GM21717 (cell line): ENCODE measurements around the gene ATP9A.

ENCODE experiments used
- ATAC-seq: cut with Tn5 transposase; IDR thresholded peaks from one replicate; pipeline ENCODE4 v1.9.1; 2021; ENCODE audit warnings: mild to moderate bottlenecking, moderate library complexity; ENCODE audit not compliant: unreplicated experiment

ATP9A gene

DNA sequence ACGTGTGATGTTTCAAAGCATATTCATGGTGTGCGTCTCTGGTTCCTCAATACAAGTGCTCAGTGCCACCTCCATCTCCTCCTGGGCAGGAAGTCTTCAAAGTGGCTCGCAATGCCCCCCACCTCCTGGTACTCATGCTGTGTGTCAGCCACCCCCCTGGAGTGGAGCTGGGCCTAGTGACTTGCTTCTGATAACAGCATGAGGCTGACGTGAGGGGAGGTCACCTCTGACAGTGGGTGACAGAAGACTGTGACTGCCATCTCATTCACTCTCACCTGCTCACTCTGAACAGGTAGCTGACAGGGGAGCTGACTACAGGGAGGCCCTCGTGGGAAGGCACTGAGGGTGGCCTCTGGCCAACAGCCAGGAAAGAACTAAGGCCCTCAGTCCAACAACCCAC lies 133.3 kb downstream of the ATP9A start:
- no peak for ATAC-seq

- ATAC-seq, result no peak
Measured at GRCh38 chr20:51634257-51634656, 133.9 kb downstream of the ATP9A start.

GRCh38 chr20:51633430-51633829 lies 134.8 kb downstream of the ATP9A start:
- ATAC-seq, result no peak

- ATAC-seq, result no peak
Measured at GRCh38 chr20:51631953-51632352, 136.2 kb downstream of the ATP9A start.

DNA sequence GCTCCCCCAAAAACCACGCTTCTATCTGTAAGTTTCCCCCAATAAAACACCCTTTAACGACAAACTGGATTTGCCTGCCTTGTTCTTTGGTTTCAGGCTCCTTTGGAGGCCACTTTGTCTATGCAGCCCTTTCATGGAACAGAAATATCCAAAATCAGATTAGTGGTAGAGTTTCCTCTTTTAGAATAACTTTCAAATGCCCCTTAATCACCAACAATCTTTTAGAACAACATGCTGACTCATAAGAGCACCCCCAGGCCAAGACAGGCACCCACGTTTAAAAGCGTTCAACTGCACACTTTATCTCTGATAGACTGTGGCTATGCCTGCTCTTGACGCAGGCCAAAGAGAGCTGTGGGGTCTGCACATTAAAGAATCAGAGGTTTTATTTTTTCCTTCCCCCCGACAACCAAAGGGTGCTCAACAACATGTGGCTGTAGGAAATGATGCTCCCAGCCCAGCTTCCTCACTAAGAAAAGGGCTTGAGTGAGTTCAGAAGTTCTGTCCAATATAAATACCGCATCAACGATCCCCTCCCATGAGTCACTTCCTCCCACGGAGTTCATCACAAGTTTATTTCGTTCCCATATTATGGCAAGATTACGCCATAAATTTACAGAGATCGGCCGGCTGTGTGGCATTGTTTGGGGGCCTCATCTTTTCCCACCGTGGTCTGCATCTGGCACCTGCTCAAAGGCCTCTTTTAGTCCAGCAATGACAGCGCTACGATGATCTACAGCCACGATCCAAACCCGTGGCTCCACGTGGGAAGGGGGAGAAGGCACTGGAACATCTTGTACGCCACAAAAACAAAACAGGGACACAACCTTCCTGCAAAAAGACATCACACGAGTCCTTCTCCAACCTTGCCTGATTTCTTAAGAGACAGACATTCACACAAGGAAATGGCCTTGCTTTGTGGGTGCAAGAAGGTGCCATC lies 136.9 kb downstream of the ATP9A start:
- ATAC-seq, result no peak

- ATAC-seq, result no peak
Measured at GRCh38 chr20:51629399-51630058, 138.7 kb downstream of the ATP9A start.

- no peak for ATAC-seq
Measured at GRCh38 chr20:51628533-51629398, 139.4 kb downstream of the ATP9A start.

DNA sequence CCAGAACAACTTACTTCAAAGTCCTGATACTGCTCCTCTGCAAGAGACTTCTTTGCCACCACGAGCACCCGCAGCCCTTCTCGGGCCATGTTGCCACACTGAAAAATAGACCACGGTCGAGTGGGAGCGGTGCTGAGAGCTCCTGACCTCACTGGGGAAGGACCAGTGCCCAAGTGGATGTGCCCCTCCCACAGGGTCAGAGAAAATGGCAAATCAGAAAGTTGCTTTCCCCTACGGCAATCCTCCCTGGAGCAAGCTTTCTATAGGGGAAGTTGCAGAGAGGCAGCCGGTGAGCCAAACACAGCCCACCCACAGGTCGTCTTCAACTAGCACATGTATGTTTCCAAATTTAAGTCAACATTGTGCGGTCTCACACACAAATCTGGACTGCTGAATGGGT lies 140.6 kb downstream of the ATP9A start:
- no peak for ATAC-seq

GRCh38 chr20:51625105-51625504 lies 143.1 kb downstream of the ATP9A start:
- no peak for ATAC-seq

DNA sequence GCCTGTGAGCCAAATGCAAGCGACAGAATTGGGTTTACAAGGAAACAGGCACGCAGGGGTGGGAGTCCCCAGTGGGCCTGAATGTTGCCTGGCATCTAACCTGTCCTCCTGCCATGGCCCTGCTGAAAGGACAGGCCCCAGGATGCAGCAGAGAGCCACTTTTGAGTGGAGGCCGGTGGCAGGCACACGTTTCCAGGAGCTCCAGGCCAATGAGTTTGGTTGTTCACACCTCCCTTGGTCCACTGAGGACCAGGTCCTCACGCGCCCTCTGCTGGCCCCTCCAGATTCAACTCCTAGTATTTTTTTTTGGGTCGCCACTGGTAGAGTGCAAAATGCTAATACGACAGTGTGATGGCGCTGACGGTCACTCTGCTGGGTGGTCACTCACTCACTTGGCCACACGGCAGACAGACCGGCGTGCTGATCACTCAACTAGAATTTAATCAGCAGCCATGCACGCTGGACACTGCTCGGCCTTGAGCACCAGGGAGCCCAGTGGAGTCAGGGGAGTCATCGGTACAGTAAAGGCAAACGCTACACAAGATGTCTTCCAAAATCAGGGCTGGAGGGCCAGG lies 143.9 kb downstream of the ATP9A start:
- peak; percentile 62 for ATAC-seq

GRCh38 chr20:51623255-51623654 lies 144.9 kb downstream of the ATP9A start:
- ATAC-seq, result no peak

GRCh38 chr20:51622004-51622874 lies 146.0 kb downstream of the ATP9A start:
- no peak for ATAC-seq

- ATAC-seq, result no peak
Measured at GRCh38 chr20:51620432-51620831, 147.8 kb downstream of the ATP9A start.

GRCh38 chr20:51616060-51616459 lies 152.1 kb downstream of the ATP9A start:
- ATAC-seq, result no peak

DNA sequence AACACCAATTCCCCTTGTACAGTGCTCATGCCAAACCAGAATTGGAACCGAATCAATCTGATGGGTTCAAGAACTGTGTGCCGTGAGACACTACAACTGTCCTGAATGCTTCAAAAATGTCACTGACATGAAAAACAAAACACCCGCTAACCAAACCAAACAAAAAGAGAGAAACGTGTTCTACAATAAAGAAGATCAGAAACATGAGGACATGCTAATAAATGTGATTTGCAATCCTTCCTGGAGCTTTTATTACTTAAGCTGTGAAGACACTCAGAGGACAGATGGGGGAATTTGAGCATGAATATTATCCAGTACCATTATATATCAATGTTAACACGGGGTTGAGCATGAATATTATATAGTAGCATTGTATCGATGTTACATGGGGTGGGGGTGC lies 153.5 kb downstream of the ATP9A start:
- ATAC-seq, result no peak

DNA sequence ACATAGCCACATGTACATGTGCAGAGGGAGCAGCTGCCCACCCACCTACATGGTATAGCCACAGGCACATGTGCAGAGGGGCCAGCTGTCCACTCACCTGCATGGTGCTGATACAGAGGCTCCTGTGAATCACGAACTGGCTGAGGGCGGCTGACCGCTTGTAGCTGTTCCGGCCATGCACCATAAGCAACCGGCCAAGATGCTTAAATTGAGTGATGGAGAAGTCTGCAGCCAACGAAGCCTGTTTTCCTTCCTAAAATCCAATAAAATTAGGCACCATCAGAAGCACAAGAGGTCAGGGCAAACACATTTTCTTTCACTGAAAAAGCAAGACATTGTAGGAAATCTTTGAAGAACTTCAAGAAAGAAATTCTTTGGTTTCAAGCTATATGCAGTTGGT lies 154.6 kb downstream of the ATP9A start:
- ATAC-seq, result no peak

GRCh38 chr20:51612896-51613295 lies 155.3 kb downstream of the ATP9A start:
- no peak for ATAC-seq

- no peak for ATAC-seq
Measured at GRCh38 chr20:51611625-51611890, 156.6 kb downstream of the ATP9A start.

DNA sequence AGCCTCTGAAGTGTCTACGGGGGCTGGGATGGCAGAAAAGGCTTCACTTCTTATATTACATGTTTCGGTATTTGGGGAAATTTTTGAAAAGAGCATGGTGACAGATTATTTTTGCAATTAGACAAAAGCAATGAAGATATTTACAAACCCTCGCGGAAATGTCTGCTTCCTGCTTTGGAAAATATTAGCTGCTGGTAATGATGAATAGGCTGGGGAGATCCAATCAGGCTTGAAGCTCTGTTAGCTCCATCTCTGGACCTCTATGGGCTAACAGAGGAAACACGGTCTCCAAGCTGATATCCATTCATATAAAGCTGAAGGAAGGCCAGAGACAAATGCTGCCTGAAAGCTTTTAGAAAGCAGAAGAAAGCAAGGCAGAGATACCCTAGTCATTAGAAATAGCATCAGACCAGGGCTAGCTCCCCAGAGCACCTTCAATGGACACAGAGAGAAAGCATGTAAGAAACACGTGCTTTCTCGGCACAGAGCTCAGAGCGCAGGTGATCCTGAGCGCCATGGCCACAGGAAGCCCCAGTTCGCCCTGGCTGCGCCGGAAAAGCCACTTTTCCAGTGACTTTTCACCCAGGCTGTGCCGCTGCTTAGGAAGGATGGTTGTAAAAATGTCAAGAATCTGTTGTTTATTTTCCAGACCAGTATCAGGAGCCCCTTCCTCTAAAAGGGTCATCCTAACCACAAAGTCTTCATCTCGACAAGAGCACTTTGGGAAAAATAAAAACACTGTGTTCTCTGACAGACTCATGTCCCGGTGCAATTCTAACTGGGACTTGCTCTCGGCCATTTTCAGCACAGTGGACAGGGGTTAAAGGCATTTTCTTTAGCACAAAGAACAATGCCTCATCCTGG lies 157.2 kb downstream of the ATP9A start:
- ATAC-seq, result no peak
